HG03139 (cell line): ENCODE data around the gene PLAAT4.
"Not testable (repeated sequence)": the region's sequence is repeated elsewhere in the genome, so short reads cannot be mapped to it uniquely, and the experiment has no call there.

Experiments
- ATAC-seq: cut with Tn5 transposase; IDR thresholded peaks from one replicate; pipeline ENCODE4 v1.9.1; 2021; ENCODE audit not compliant: unreplicated experiment

Gene PLAAT4

DNA sequence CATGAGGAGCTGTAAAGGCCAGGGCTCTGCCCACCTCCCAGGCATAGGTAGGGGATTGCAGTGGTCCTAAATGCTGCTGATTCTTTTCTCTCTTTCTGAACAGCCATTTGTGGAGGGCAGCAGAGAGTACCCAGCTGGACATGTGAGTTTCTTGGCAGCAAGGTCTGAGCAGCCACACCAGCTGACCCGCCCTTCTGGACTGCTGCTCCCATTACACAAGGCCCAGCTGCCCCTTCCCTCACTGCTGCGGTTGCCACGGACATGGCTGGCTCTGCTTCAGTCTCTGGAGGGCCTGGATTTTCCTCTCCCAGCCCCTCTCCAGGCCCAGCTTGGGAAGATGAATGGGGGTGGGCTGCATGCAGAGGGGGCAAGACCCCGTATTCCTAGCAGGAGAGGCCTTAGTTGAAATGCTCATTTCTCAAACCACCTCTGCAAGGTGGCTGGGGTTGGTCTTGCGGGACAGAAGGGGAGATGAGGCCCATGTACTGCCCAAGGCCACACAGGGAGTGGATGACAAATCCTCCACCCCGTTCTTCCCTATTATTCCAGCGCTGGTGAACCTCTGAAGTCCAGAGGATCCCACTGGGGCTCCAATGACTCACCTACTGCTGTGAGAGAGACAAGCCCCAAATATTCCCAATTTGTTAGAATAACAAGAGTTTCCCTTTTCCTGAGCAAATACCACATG is 26.1 kb upstream of the PLAAT4 start:
- ATAC-seq: no peak

DNA sequence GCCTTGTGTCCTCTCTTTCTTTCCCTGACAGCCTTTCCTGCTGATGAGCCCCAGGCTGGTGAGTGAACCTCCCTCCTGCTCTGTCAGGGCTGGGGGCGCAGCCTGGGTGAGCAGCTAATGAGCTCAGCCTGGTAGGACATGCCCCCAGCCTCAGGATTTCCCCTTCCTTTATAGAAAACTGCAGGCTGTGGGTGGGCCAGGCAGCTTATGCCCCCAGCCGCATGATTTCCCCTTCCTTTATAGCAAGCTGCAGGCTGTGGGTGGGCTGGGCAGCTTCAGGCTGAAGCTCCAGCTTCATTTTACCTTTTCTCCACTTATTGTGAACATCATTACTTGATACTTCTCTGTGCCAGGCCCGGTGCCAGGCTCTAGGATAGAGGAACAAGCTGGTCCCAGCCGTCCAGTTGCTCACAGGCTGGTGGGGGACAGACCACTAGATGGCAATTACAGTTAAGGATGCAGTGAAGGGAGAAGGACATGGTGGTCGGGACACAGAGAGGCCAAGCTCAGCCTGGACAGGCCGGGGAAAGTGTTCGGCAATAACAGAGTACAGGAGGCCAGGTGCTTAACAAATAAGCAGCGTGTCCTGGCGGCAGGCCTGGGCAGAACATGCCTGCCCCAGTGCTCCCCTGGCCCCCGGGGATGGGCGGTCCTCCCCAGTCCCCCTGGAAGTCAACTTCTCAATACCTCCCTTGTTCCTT is 25.4 kb upstream of the PLAAT4 start:
- no peak for ATAC-seq

DNA sequence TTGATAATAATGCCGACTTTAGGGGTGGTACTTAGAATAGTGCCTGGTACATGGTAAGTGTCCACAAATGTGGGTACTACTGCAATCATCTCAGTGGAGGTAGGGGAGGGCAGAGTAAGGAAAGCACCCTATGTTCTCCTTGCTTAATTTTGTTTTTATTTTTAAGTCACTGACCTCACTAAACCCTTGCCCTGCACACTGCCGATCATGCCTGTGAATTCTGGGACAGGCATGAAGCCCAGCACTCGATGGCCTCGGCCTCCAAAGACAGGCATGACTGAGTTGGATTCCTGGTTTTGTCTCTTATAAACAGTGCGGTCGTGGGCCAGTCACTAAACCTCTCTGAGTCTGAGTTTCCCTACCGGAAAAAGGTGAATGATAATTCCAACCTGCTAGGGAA is 23.8 kb upstream of the PLAAT4 start:
- no peak for ATAC-seq

DNA sequence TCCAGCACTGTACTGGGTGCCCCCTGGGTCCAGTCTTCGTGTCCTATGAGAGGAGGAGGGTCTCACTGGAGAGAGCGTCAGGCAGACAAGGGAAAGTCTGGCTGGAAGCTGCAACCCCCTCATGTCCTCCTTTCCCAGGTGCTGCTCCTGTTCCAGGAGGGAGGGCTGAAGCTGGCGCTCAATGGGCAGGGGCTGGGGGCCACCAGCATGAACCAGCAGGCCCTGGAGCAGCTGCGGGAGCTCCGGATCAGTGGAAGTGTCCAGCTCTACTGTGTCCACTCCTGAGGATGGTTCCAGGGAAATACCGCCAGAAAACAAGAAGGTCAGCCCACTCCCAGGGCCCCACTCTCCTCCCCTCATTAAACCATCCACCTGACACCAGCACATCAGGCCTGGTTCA is 20.5 kb upstream of the PLAAT4 start:
- ATAC-seq: no peak

DNA sequence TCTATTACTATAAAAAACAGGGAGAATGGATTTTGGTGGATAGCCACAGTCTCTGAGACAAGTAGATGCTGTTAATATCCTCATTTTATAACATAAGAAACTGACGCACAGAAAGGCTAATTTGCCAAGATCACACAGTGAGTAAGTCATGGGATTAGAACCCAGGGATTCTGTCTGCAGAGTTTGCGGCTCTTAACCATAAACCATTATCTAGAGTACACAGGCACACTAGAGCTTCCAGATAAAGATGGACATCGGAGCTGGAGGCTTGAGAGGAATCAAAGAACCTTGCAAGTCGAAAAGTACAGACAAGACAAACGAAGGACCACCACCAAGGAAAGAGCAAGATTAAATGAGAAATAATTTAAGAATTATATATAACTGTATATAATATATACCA is 19.5 kb upstream of the PLAAT4 start:
- no peak for ATAC-seq

DNA sequence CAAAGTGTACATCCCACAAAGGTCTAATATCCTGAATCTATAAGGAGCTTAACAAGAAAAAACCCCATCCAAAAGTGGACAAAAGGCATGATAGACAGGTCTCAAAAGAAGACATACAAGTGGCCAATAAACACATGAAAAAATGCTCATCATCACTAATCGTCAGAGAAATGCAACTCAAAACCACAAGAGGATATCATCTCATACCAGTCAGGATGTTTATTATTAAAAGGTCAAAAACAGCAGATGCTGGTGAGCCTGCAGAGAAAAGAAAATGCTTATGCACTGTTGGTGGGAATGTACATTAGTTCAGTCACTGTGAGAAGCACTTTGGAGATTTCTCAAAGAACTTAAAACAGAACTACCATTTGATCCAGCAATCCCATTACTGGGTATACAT is 18.1 kb upstream of the PLAAT4 start:
- no peak for ATAC-seq

DNA sequence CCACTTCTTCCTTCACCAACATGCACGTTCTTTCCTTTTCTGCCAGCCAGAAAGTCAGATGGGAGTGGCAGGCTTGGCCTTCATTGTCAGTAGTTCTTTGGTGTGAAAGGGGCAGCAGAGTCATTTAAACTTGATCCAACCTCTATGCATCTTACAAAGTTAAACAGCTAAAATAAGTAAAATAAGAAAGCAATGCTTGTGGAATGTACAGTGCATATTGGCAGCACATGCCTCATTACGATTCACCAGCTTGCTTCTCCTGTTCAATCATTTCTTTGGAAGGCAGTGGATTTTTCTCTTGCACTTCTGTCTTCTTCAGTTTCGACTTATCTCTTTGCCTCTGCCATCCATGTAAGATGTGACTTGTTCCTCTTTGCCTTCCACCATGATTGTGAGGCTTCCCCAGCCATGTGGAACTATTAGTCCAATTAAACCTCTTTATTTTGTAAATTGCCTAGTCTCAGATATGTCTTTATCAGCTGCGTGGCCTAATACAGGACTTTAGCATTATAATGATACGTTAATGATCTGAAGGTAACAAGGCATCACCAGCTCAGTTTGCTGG is 15.9 kb upstream of the PLAAT4 start:
- no peak for ATAC-seq

DNA sequence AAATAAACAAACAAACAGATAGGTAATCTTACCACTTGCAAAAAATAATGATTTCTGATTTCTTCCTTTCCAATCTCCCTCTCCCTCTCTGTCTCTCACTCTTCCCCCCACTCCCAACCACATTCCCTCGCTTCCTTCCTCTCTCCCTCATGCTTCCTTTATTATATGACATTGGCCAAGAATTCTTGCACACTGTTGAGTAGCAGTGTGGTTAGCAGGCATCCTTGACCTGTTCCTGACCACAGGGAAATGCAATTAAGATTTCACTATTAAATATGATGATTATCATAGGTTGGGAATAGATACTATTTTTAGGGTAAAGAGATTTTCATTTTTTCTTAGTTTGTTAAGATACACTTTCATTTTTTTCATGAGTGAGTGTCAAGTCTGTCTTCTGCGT is 14.7 kb upstream of the PLAAT4 start:
- ATAC-seq: no peak

DNA sequence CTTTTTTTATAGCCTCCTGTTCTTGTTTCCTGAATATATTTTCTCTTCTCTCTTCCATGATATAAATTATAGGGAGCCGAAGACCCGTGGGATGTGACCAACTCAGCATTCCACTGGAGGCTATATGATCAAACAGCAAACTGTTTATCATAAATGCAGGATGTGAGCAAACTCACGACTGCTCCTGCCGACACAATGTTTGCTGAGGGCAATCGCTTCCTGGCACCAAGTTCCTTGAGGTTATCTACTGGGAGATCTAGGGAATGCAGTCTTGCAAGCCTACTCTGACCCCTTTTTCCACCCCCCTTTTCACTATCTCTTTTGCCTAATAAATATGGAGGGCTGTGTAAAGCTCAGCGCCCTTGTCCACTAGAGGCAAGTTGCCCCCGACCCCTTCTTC is 13.5 kb upstream of the PLAAT4 start:
- no peak for ATAC-seq

DNA sequence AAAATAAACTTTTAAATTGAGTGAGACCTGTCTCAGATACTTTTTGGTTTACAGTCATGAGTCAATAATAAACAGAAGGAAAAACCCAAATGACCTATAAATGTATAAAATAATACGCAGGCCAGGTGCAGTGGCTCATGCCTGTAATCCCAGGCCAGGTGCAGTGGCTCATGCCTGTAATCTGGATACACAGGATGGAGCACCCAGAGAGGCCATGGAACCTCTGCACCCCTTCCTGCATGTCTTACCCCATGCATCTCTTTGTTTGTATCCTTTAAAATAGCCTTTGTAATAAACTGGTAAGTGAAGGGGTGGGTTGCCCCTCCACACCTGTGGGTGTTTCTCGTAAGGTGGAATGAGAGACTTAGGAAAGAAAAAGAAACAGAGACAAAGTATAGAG is 8.9 kb upstream of the PLAAT4 start:
- no peak for ATAC-seq

DNA sequence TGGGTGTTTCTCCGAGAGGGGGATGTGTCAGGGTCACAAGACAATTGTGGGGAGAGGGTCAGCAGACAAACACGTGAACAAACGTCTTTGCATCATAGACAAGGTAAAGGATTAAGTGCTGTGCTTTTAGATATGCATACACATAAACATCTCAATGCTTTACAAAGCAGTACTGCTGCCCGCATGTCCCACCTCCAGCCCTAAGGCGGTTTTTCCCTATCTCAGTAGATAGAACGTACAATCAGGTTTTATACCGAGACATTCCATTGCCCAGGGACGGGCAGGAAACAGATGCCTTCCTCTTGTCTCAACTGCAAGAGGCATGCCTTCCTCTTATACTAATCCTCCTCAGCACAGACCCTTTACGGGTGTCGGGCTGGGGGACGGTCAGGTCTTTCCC is 8.5 kb upstream of the PLAAT4 start:
- not testable (repeated sequence) for ATAC-seq

DNA sequence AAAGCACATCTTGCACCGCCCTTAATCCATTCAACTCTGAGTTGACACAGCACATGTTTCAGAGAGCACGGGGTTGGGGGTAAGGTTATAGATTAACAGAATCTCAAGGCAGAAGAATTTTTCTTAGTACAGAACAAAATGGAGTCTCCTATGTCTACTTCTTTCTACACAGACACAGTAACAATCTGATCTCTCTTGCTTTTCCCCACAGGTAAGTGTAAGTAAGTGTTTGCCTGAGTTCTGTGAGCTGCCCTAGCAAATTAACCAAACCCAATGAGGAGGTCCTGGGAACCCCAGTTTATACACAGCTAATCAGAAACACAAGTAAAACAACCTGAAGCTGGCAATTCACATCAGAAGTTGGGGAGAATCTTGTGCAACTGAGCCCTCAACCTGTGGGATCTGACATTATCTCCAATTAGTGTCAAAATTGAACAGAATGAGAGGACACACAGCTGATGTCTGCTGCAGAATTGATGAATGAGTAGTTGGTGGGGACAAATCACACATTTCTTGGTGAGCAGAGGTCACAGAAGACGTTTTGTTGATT is 7.8 kb upstream of the PLAAT4 start:
- not testable (repeated sequence) for ATAC-seq

DNA sequence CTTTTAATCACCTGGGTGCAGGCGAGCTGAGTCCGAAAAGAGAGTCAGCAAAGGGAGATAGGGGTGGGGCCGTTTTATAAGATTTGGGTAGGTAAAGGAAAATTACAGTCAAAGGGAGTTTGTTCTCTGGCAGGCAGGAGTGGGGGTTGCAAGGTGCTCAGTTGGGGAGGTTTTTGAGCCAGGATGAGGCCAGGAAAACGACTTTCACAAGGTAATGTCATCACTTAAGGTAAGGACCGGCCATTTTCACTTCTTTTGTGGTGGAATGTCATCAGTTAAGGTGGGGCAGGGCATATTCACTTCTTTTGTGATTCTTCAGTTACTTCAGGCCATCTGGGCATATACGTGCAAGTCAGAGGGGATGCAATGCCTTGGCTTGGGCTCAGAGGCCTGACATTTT is 7.2 kb upstream of the PLAAT4 start:
- ATAC-seq: not testable (repeated sequence)

DNA sequence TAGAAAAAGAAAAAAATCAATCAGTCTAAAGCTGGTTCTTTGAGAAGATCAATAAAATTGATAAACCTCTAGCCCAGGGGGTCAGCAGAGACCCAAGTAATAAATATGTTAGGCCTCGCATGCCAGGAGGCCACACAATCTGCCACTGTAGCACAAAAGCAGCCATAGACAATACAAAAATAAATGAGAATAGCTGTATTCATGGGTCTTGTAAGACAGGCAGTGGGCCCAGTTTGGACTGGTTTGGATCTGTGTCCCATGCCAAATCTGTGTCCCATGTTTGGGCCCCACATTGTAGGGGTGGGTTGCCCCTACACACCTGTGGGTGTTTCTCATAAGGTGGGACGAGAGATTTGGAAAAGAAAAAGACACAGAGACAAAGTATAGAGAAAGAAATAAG is 6.6 kb upstream of the PLAAT4 start:
- no peak for ATAC-seq

DNA sequence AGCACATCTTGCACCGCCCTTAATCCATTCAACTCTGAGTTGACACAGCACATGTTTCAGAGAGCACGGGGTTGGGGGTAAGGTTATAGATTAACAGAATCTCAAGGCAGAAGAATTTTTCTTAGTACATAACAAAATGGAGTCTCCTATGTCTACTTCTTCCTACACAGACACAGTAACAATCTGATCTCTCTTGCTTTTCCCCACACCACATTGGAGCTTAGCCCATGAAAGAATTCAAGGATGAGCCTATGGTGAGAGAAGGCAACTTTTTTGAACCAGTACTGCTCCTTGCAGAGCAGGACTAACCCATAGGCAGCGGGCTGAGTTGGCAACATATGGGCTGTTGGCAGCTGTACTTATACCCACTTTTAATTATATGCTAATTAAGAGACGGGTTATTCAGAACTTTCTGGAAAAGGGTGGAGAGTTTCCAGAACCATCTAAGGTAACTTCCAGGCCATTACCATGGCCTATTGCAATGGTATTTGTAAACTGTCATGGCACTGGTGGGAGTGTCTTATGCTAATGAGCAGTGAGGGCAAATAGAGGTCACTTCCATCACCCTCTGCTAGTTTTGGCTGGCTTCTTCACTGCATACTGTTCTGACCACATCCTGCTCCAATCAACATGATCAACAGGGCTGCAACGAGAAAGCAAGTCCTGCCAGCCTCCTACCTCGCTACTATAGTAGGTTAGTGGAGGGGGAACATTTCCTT is 5.4 kb upstream of the PLAAT4 start:
- peak; percentile 83 for ATAC-seq

DNA sequence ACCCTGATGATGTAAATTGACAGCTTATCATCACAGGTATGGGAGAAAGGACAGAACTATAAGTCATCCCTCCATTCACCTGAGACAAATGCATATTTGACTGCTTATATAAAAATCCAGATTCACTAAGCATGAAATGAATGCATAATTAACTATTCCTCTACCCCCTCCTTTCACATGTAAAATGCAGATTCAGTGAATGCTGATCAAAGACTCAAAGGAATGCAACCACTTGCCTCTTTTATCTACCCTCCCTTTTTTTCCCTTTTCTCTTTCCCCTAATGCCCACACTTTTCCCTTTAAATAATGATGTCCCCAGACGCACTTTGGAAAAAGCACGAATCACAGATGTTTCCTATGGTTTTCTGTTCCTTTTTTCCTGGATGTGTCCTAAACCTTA is 4.5 kb upstream of the PLAAT4 start:
- no peak for ATAC-seq

DNA sequence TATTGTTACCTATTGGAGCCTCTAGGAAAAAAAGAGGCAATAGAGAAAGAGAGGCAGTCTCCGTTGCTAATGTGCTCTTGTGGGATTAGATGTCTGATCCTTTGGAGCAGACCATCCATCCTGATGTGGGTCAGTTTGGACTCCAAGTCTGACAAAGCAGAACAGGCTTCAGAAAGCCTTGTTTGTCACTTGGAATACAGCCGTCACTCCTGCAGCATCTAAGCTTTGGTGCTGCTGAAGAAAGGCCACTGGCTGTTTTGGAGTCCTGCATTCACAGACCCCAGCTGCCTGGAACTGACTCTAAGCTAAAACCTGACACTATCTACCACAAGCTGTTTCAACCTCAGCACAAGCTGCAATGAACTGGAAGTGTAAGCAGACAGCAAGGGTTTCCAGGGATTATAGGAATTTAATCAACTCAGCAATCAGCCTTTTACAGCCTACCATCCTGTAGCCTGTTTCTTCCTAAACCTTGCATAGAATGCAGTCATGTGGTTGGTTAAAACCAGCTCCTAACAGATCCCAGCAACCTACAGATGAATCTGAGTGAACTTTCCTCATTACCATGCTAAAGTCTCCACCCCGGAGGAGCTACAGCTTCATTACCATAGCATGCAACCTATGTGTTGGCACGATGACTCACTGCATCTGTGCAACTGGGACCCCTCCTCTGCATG is 3.7 kb upstream of the PLAAT4 start:
- no peak for ATAC-seq

DNA sequence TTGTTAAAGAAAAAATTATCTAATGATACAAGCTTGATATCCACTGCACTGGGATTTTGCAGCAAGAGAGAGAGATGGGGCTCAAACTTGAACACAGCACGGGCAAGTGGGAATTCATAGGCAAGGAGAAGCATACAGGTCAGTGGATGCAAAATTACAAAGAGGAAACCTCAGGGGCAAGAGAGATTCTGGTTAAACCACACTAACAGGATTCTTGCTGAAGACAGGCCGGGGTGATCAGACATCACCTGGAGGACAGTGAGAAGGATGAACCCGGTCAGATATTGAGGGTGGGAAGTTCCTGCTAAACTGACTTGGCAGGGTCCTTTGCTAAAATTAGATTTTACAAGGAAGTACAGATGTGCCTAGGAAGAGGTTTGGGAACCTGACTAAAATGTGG is 2.5 kb upstream of the PLAAT4 start:
- no peak for ATAC-seq

DNA sequence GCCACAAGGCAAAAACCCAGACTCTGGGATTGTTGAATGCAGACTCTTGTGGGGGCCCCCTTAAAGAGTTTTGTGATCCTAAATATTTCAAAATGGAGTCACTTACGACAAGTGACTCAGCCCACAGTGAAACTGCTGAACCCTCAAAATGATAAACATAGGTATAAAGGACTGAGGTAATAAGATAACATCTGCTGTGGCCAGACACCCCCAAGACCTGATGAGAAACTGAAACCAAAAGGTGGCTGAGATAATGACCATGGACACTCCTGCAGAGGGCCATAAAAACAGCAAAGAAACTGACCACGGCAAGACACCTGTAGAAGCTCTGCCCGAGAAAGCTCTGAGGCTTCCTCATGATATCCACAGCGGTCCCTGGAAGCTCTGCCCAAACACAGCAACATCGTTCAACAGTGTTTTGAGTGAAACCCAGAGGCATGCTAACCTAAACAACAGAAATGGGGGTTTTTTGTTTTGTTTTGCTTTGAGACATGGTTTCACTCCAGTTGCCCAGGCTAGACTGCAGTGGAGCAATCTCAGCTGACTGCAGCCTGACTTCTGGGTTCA is 1.6 kb upstream of the PLAAT4 start:
- no peak for ATAC-seq

DNA sequence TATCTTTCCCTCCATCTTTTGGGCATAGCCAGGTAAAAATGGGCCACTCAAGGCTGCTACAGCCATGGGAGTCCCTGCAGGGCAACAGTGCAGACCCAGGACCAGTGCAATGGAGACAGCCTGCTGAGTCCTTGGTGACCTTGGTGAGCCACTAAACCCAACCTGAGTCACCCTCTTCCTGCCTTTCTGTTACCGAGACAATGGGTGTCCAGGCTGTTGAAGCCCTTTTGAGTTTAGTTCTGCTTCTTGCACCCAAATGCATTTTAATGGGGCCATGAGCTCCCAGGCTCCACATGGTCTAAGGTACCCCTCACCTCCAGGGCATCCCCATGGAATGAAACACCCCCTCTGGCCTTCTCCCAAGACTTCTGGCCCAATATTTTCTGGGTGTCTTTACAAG is 874 bp upstream of the PLAAT4 start:
- no peak for ATAC-seq
